HEK293 (cell line): ENCODE results near the gene COL25A1.

Experiments used
- CTCF ChIA-PET: fragments of 350-600 bp; formaldehyde crosslinking; extraction: SDS; loops from one replicate; lab custom pipeline; 2021; ENCODE audit warnings: antibody characterized with exemption; lab: Yijun Ruan, JAX
- POLR2A ChIA-PET: fragments of 300-600 bp; formaldehyde crosslinking; extraction: SDS; loops from one replicate; lab custom pipeline; 2020; ENCODE audit warnings: antibody characterized with exemption, inconsistent platforms; lab: Yijun Ruan, JAX
- H3K27ac ChIP-seq: fragments of 200-500 bp; sonication (Bioruptor generic); 2 replicates; pipeline ENCODE4 v1.5.1; 2014; ENCODE audit warnings: low read depth, low read length, control low read depth, inconsistent platforms; ENCODE audit errors: extremely low read depth
- H3K36me3 ChIP-seq, 2 experiments: fragments of 200-500 bp in 1 of 2; sonication (Bioruptor generic) in 1 of 2; 1 replicate in 1 of 2; 2 replicates in 1 of 2; pipeline ENCODE4 v1.5.1; 2014 to 2017; ENCODE audit warnings: inconsistent platforms in 2 of 2, low read length in 2 of 2; ENCODE audit not compliant: control insufficient read depth in 2 of 2, insufficient read depth in 1 of 2
- H3K4me1 ChIP-seq: fragments of 200-500 bp; sonication (Bioruptor generic); 2 replicates; pipeline ENCODE4 v1.5.1; 2014; ENCODE audit warnings: mild to moderate bottlenecking, low read length, inconsistent platforms; ENCODE audit not compliant: control insufficient read depth, insufficient read depth
- H3K4me3 ChIP-seq: 2 replicates; pipeline ENCODE4 v1.5.1; 2011; ENCODE audit warnings: low read depth, mild to moderate bottlenecking, control low read depth, low read length, moderate library complexity
- H3K9me3 ChIP-seq: fragments of 200-500 bp; sonication (Bioruptor generic); 2 replicates; pipeline ENCODE4 v1.5.1; 2014; ENCODE audit warnings: low read depth, low read length, inconsistent platforms; ENCODE audit not compliant: control insufficient read depth, insufficient read depth
- EGR2 ChIP-seq: fragments of 450-650 bp; formaldehyde crosslinking; IDR thresholded peaks from 2 replicates; pipeline ENCODE4 v1.5.1; 2016; ENCODE audit warnings: low read depth, missing biosample characterization, missing genetic modification characterization
- GLIS2 ChIP-seq: fragments of 450-650 bp; formaldehyde crosslinking; IDR thresholded peaks from 2 replicates; pipeline ENCODE4 v1.5.1; 2016; ENCODE audit warnings: missing biosample characterization, missing genetic modification characterization
- KLF1 ChIP-seq: fragments of 450-650 bp; formaldehyde crosslinking; IDR thresholded peaks from 2 replicates; pipeline ENCODE4 v1.5.1; 2016; ENCODE audit warnings: missing biosample characterization, missing genetic modification characterization
- MEIS1 ChIP-seq: sonication (generic); formaldehyde crosslinking; IDR thresholded peaks from 2 replicates; pipeline ENCODE4 v1.8.1; 2022; ENCODE audit warnings: missing genetic modification reagents, mild to moderate bottlenecking, borderline replicate concordance
- PRDM10 ChIP-seq: fragments of 450-650 bp; formaldehyde crosslinking; IDR thresholded peaks from 2 replicates; pipeline ENCODE4 v1.5.1; 2016; ENCODE audit warnings: missing biosample characterization, missing genetic modification characterization
- RBAK ChIP-seq: fragments of 450-650 bp; formaldehyde crosslinking; IDR thresholded peaks from 2 replicates; pipeline ENCODE4 v1.5.1; 2016; ENCODE audit warnings: missing biosample characterization, missing genetic modification characterization
- YY1 ChIP-seq: fragments of 450-650 bp; formaldehyde crosslinking; IDR thresholded peaks from 2 replicates; pipeline ENCODE4 v1.5.1; 2018; ENCODE audit warnings: missing biosample characterization, missing genetic modification characterization
- ZNF155 ChIP-seq: fragments of 450-650 bp; formaldehyde crosslinking; IDR thresholded peaks from 2 replicates; pipeline ENCODE4 v1.5.1; 2016; ENCODE audit warnings: missing biosample characterization, missing genetic modification characterization
- ZNF18 ChIP-seq: fragments of 450-650 bp; formaldehyde crosslinking; IDR thresholded peaks from 2 replicates; pipeline ENCODE4 v1.5.1; 2016; ENCODE audit warnings: missing biosample characterization, missing genetic modification characterization
- ZNF266 ChIP-seq: fragments of 450-650 bp; formaldehyde crosslinking; IDR thresholded peaks from 2 replicates; pipeline ENCODE4 v1.5.1; 2016; ENCODE audit warnings: missing biosample characterization, missing genetic modification characterization, low read depth
- ZNF513 ChIP-seq: fragments of 450-650 bp; IDR thresholded peaks from 2 replicates; pipeline ENCODE4 v1.5.1; 2018; ENCODE audit warnings: missing biosample characterization, missing genetic modification characterization
- ZNF654 ChIP-seq: fragments of 450-650 bp; formaldehyde crosslinking; IDR thresholded peaks from 2 replicates; pipeline ENCODE4 v1.5.1; 2016; ENCODE audit warnings: low read depth, missing biosample characterization, missing genetic modification characterization
- ZNF677 ChIP-seq: fragments of 450-650 bp; IDR thresholded peaks from 2 replicates; pipeline ENCODE4 v1.5.0; 2018; ENCODE audit warnings: missing biosample characterization, mild to moderate bottlenecking, missing genetic modification characterization, moderate library complexity
- ZNF692 ChIP-seq: fragments of 450-650 bp; formaldehyde crosslinking; IDR thresholded peaks from 2 replicates; pipeline ENCODE4 v1.5.1; 2016; ENCODE audit warnings: missing biosample characterization, missing genetic modification characterization
- ZNF785 ChIP-seq: fragments of 450-650 bp; formaldehyde crosslinking; IDR thresholded peaks from 2 replicates; pipeline ENCODE4 v1.5.1; 2016; ENCODE audit warnings: missing biosample characterization, missing genetic modification characterization
- ZNF843 ChIP-seq: fragments of 450-650 bp; formaldehyde crosslinking; IDR thresholded peaks from 2 replicates; pipeline ENCODE4 v1.5.1; 2016; ENCODE audit warnings: missing biosample characterization, missing genetic modification characterization
- ZSCAN4 ChIP-seq: fragments of 450-650 bp; formaldehyde crosslinking; IDR thresholded peaks from 2 replicates; pipeline ENCODE4 v1.5.1; 2017; ENCODE audit warnings: missing biosample characterization, missing genetic modification characterization

The COL25A1 gene

GRCh38 chr4:109301651-109302360 is 652 bp downstream of the COL25A1 start (continued):
- TF ChIP-seq ZNF785 (tag by site-specific recombination) (no peak), GLIS2 (tag by site-specific recombination) (peak; percentile 36; the same call in 1 of the 2 replicates), ZSCAN4 (tag by site-specific recombination) (no peak)

- Histone ChIP-seq H3K4me3 (no peak overlapping the region), H3K9me3 (no peaks in the 10 kb centered on the region), H3K36me3 (peaks cover 0 to 3% of the 10 kb centered on the region in 2 experiments; a peak in 1 of 3 replicates), H3K4me1 (peaks cover 2% of the 10 kb centered on the region; the same call in 1 of the 2 replicates), H3K27ac (no peak overlapping the region)
- TF ChIP-seq PRDM10: peak; percentile 37; the same call in 1 of the 2 replicates
- TF ChIP-seq ZNF654: peak; percentile 47
- TF ChIP-seq YY1: no peak
- no peak for TF ChIP-seq ZNF18 (tag by site-specific recombination)
- POLR2A ChIA-PET: no interaction called here
- CTCF ChIA-PET: interaction anchor here (0.6 to 1.4 kb wide), 13 partner anchors 9 to 1314 kb away, joined by 3 to 6 read pairs (median 3); no protein-coding TSS in a partner anchor
These were observed 4.0 kb downstream of the COL25A1 start for GRCh38 chr4:109298279-109299010.

- H3K36me3 ChIP-seq: peaks cover 0 to 3% of the 10 kb centered on the region in 2 experiments; a peak in 1 of 3 replicates
- H3K4me3 ChIP-seq: no peak overlapping the region
- H3K27ac ChIP-seq: no peak overlapping the region
- ChIA-PET CTCF (interaction anchor here (0.9 to 1.1 kb wide), 2 partner anchors 18 to 379 kb away, joined by 3 to 4 read pairs; no protein-coding TSS in a partner anchor), POLR2A (no interaction called here)
- peaks cover 2% of the 10 kb centered on the region; the same call in 1 of the 2 replicates for H3K4me1 ChIP-seq
- H3K9me3 ChIP-seq: no peaks in the 10 kb centered on the region
- TF ChIP-seq ZNF677: no peak
These were observed 5.9 kb downstream of the COL25A1 start for GRCh38 chr4:109296527-109296926.

GRCh38 chr4:109295081-109295480 is 7.4 kb downstream of the COL25A1 start:
- POLR2A ChIA-PET: no interaction called here
- TF ChIP-seq ZNF692 (no peak), MEIS1 (CRISPR knock-in tag) (no peak), EGR2 (tag by site-specific recombination) (no peak), ZNF155 (no peak), RBAK (tag by site-specific recombination) (no peak), ZNF843 (tag by site-specific recombination) (no peak), ZNF266 (tag by site-specific recombination) (no peak), KLF1 (no peak), ZNF513 (no peak)

More at GRCh38 chr4:109295081-109295480, 7.4 kb downstream of the COL25A1 start:
- CTCF ChIA-PET: interaction anchor here (1.0 kb wide), 1 partner anchor 430 kb away, joined by 4 read pairs; no protein-coding TSS in a partner anchor
- H3K4me1 ChIP-seq: no peaks in the 10 kb centered on the region
- H3K36me3 ChIP-seq: peaks cover 0 to 3% of the 10 kb centered on the region in 2 experiments; a peak in 1 of 3 replicates
- no peaks in the 10 kb centered on the region for H3K9me3 ChIP-seq
- H3K27ac ChIP-seq: no peak overlapping the region
- no peak overlapping the region for H3K4me3 ChIP-seq
